Measurements from ENCODE around the gene FN3KRP.

GRCh38 chr17:82705756-82706155 is 10.8 kb upstream of the FN3KRP start:
- TF ChIP-seq CTCF (IDR thresholded peaks at IDR 0.05) (no peak), ZNF512 (CRISPR knock-in tag; IDR thresholded peaks at IDR 0.05; ENCODE audit: borderline replicate concordance) (no peak), ATF1 (CRISPR knock-in tag; IDR thresholded peaks at IDR 0.05) (no peak), ATF2 (CRISPR knock-in tag; IDR thresholded peaks at IDR 0.05; ENCODE audit: borderline replicate concordance, low read depth) (no peak), CREM (CRISPR knock-in tag; IDR thresholded peaks at IDR 0.05) (no peak)
- TF ChIP-seq, protein P1, sequence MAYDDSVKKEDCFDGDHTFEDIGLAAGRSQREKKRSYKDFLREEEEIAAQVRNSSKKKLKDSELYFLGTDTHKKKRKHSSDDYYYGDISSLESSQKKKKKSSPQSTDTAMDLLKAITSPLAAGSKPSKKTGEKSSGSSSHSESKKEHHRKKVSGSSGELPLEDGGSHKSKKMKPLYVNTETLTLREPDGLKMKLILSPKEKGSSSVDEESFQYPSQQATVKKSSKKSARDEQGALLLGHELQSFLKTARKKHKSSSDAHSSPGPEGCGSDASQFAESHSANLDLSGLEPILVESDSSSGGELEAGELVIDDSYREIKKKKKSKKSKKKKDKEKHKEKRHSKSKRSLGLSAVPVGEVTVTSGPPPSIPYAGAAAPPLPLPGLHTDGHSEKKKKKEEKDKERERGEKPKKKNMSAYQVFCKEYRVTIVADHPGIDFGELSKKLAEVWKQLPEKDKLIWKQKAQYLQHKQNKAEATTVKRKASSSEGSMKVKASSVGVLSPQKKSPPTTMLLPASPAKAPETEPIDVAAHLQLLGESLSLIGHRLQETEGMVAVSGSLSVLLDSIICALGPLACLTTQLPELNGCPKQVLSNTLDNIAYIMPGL (CRISPR knock-in tag; IDR thresholded peaks at IDR 0.05), result no peak
- TF ChIP-seq, protein P2, sequence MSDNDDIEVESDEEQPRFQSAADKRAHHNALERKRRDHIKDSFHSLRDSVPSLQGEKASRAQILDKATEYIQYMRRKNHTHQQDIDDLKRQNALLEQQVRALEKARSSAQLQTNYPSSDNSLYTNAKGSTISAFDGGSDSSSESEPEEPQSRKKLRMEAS (CRISPR knock-in tag; IDR thresholded peaks at IDR 0.05), result no peak
- TF ChIP-seq, protein P3, sequence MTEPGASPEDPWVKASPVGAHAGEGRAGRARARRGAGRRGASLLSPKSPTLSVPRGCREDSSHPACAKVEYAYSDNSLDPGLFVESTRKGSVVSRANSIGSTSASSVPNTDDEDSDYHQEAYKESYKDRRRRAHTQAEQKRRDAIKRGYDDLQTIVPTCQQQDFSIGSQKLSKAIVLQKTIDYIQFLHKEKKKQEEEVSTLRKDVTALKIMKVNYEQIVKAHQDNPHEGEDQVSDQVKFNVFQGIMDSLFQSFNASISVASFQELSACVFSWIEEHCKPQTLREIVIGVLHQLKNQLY (CRISPR knock-in tag; IDR thresholded peaks at IDR 0.05), result no peak

Data from WTC11 (cell line).